Smooth muscle cell (in vitro differentiated cells): ENCODE data around the gene MPV17L2. TPM values are rescaled to one million over a fixed set of nuclear protein-coding genes. Genes with fewer than 3 reads are reported as not detected.

Source experiments
- DNase-seq: peaks from one replicate; lab custom pipeline; 2025; ENCODE audit not compliant: unreplicated experiment; lab: John Stamatoyannopoulos, UW
- H2AFZ ChIP-seq: fragments of 200-600 bp; sonication (generic); 2 replicates; pipeline ENCODE4 v1.6.0; 2016; ENCODE audit warnings: antibody characterized with exemption, low read depth, mild to moderate bottlenecking
- H3F3A ChIP-seq: fragments of 200-600 bp; sonication (generic); 2 replicates; pipeline ENCODE4 v1.6.0; 2017; ENCODE audit warnings: antibody characterized with exemption, low read depth
- H3K27ac ChIP-seq: fragments of 200-600 bp; sonication (generic); 2 replicates; pipeline ENCODE4 v1.5.1; 2016; ENCODE audit warnings: low read depth, mild to moderate bottlenecking
- H3K27me3 ChIP-seq: fragments of 200-600 bp; sonication (generic); 2 replicates; pipeline ENCODE4 v1.6.1; 2016; ENCODE audit warnings: low read depth, mild to moderate bottlenecking
- H3K36me3 ChIP-seq: fragments of 200-600 bp; sonication (generic); 2 replicates; pipeline ENCODE4 v1.5.1; 2016; ENCODE audit warnings: low read depth
- H3K4me1 ChIP-seq: fragments of 200-600 bp; sonication (generic); 2 replicates; pipeline ENCODE4 v1.5.1; 2016; ENCODE audit warnings: low read depth
- H3K4me2 ChIP-seq: fragments of 200-600 bp; sonication (generic); 2 replicates; pipeline ENCODE4 v1.6.0; 2016; ENCODE audit warnings: mild to moderate bottlenecking
- H3K4me3 ChIP-seq: fragments of 200-600 bp; sonication (generic); 2 replicates; pipeline ENCODE4 v1.5.1; 2016; ENCODE audit warnings: mild to moderate bottlenecking
- H3K79me2 ChIP-seq: fragments of 200-600 bp; sonication (generic); 2 replicates; pipeline ENCODE4 v1.6.0; 2016; ENCODE audit warnings: low read depth, mild to moderate bottlenecking
- H3K9ac ChIP-seq: fragments of 200-600 bp; sonication (generic); 2 replicates; pipeline ENCODE4 v1.6.0; 2016; ENCODE audit warnings: low read depth
- H3K9me3 ChIP-seq: fragments of 200-600 bp; sonication (generic); replicated peaks from 2 replicates; pipeline ENCODE4 v1.5.1; 2016; ENCODE audit warnings: low read depth
- H4K20me1 ChIP-seq: fragments of 200-600 bp; sonication (generic); 2 replicates; pipeline ENCODE4 v1.6.0; 2016; ENCODE audit warnings: low read depth
- WGBS: methylation state at CpG from one replicate; pipeline ENCODE4 v1.1.7; 2016; ENCODE audit warnings: low lambda C conversion rate; 5-methylcytosine and 5-hydroxymethylcytosine counted together
- polyA plus RNA-seq: library from polyadenylated mRNA; unstranded; fragments of >200 nt; fragmentation: Nextera tagmentation; extraction: Ambion mirVana; gene quantifications from 2 replicates; pipeline ENCODE4 v1.2.1, GENCODE V29; 2016
- total RNA-seq: library from RNA; depleted of rRNA; stranded (reverse); fragments of >200 nt; gene quantifications from 2 replicates; pipeline ENCODE4 v1.2.3, GENCODE V29; 2014
- TF ChIP-seq, protein P1 (sequence below): fragments of 200-600 bp; sonication (generic); IDR thresholded peaks from 2 replicates; pipeline ENCODE4 v1.5.1; 2017; ENCODE audit warnings: borderline replicate concordance, mild to moderate bottlenecking, antibody characterized with exemption; ENCODE audit not compliant: insufficient read depth, poor library complexity, severe bottlenecking

The MPV17L2 gene
- total and polyA plus RNA-seq, 2 experiments from 2014 or later: 11.6 to 28.7 TPM

DNA sequence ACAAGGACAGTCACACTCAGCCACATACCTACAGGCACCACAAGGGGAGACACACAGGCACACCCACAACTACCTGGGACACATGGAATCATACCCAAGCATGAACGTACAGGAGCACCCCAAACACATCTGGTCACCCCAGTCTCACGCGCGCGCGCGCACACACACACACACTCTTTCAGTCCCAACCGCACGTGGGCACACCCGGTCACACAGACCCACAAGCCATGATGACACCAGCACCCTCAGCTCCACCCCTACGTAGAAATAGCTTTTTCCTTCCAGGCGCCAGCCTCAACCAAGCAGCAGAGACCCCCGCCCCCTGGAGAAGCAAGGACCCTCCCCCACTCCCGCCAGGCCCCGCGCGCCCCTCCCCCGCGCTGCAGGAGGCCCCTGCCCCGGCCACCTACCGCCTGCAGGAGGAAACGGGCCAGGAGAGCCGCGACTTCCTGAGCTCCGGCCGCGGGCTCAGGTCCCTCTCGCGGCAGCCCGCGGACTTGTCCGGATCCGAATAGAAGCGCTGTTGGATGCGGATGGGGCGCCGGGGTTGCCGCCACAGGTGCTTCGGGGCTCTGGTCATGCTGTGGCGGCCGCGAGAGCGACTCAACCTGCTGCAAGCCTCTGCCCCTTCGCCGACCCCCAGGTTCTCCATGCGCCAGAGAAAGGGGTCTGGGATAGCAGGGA lies 39.7 kb downstream of the MPV17L2 start:
- peak; percentile 44 for DNase-seq
- no peaks in the 10 kb centered on the region for H3F3A ChIP-seq
- H3K9ac ChIP-seq: no peak overlapping the region
- peak overlapping the region; percentile 46 for H3K4me2 ChIP-seq
- no peaks in the 10 kb centered on the region for H3K36me3 ChIP-seq
- WGBS: 5% methylated on average over 41 of the region's 46 CpGs
- H3K4me3 ChIP-seq: no peak overlapping the region
- H3K79me2 ChIP-seq: no peaks in the 10 kb centered on the region
- H3K9me3 ChIP-seq: no peaks in the 10 kb centered on the region
- H3K27ac ChIP-seq: no peak overlapping the region
- peaks cover 11% of the 10 kb centered on the region for H3K27me3 ChIP-seq
- no peaks in the 10 kb centered on the region for H3K4me1 ChIP-seq
- H4K20me1 ChIP-seq: no peaks in the 10 kb centered on the region
- TF ChIP-seq, protein P1, sequence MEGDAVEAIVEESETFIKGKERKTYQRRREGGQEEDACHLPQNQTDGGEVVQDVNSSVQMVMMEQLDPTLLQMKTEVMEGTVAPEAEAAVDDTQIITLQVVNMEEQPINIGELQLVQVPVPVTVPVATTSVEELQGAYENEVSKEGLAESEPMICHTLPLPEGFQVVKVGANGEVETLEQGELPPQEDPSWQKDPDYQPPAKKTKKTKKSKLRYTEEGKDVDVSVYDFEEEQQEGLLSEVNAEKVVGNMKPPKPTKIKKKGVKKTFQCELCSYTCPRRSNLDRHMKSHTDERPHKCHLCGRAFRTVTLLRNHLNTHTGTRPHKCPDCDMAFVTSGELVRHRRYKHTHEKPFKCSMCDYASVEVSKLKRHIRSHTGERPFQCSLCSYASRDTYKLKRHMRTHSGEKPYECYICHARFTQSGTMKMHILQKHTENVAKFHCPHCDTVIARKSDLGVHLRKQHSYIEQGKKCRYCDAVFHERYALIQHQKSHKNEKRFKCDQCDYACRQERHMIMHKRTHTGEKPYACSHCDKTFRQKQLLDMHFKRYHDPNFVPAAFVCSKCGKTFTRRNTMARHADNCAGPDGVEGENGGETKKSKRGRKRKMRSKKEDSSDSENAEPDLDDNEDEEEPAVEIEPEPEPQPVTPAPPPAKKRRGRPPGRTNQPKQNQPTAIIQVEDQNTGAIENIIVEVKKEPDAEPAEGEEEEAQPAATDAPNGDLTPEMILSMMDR: no peak
- no peak overlapping the region for H2AFZ ChIP-seq

DNA sequence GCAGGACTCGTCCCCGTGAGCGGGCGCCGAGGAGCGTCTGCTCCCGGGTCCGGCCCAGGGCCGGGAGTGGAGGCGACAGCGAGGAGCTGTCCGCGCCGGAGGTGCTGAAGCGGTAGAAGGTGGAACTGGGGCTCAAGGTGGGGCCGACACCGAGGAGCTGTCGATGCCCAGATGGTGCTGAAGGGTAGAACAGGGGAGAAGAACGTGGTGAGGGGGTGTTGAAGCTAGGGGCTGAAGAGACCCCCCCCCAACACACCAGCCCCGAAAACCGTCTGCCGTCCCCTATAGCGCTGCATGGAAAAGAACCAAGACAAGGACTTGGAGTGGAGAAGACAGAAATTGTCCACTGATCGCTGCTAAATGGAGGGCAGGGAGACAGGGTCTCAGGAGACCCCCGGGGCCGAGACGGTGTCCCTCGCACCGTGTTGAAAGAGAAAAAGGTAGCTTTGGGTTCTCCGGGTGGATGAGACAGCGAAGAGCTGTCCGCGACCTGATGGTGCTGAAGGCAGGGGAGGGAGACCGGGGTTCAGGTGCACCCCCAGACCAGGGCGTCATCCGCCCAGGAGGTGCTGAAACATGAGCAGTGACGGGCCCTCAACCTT lies 40.3 kb downstream of the MPV17L2 start:
- Histone ChIP-seq H3K9me3 (no peaks in the 10 kb centered on the region), H3K4me1 (no peaks in the 10 kb centered on the region), H3K27me3 (peaks cover 11% of the 10 kb centered on the region), H3K4me3 (no peak overlapping the region), H3K79me2 (no peaks in the 10 kb centered on the region), H3F3A (no peaks in the 10 kb centered on the region), H3K4me2 (peak overlapping the region; percentile 46), H3K27ac (no peak overlapping the region), H3K9ac (no peak overlapping the region), H4K20me1 (no peaks in the 10 kb centered on the region), H2AFZ (no peak overlapping the region), H3K36me3 (no peaks in the 10 kb centered on the region)
- TF ChIP-seq, protein P1: no peak
- WGBS: 24% methylated on average over 37 of the region's 37 CpGs
- DNase-seq: peak; percentile 37

DNA sequence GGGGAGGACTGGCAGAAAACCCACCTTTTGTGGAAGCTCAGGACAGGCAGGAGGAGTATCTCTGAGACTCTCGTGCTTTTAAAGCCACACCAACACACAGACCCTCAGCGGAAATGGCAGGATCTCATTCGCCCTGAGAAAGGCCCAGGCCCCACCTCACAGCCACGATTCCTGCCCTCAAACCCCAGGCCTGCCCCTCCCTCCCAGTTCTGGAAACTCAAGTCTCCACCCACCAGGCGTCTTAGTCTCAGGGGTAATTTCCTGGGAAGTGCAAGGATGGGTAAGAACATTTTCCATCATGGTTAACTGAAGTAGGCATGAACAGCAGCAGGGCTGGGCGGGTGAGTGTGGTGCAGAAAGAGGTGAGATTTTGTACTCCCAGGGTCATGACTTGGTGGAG lies 41.2 kb downstream of the MPV17L2 start:
- 42% methylated on average over 6 of the region's 6 CpGs for WGBS

More for the DNA sequence above, 41.2 kb downstream of the MPV17L2 start:
- Histone ChIP-seq H3K9ac (no peak overlapping the region), H3F3A (no peaks in the 10 kb centered on the region), H3K27ac (no peak overlapping the region), H2AFZ (no peak overlapping the region), H3K27me3 (peaks cover 11% of the 10 kb centered on the region), H3K4me2 (no peak overlapping the region), H3K4me1 (no peaks in the 10 kb centered on the region), H4K20me1 (no peaks in the 10 kb centered on the region), H3K79me2 (no peaks in the 10 kb centered on the region), H3K36me3 (no peaks in the 10 kb centered on the region), H3K4me3 (no peak overlapping the region), H3K9me3 (no peaks in the 10 kb centered on the region)
- DNase-seq: no peak
- TF ChIP-seq, protein P1: no peak
